Measurements from ENCODE around the gene CBX8. TPM values are rescaled to one million over a fixed set of nuclear protein-coding genes. Genes with fewer than 3 reads are reported as not detected.

CBX8 gene
- total RNA-seq, 1 donor from 2014 or later, result 5.3 TPM

Other genes with a start within 250 kb of the CBX8 start
- not detected in 2 replicates for gene RBFOX3, start 186.0 kb downstream of the CBX8 start, total RNA-seq
- gene ENPP7, start 66.1 kb downstream of the CBX8 start, total RNA-seq, result not detected in 2 replicates
- gene CBX2, start 18.9 kb downstream of the CBX8 start, total RNA-seq, result 1.3 and 2.2 TPM in 2 replicates
- gene CBX4, start 42.4 kb upstream of the CBX8 start, total RNA-seq, result 14.1 and 16.8 TPM in 2 replicates
- 33.4 and 35.5 TPM in 2 replicates for gene TBC1D16, start 238.8 kb upstream of the CBX8 start, total RNA-seq
- gene CCDC40, start 239.6 kb upstream of the CBX8 start, total RNA-seq, result 3.2 and 5.6 TPM in 2 replicates

Measured in myocyte (in vitro differentiated cells).